GM18505 (cell line): Measurements from ENCODE around the gene TMEM53.

Experiments
- ATAC-seq: cut with Tn5 transposase; IDR thresholded peaks from one replicate; pipeline ENCODE4 v1.9.1; 2021; ENCODE audit not compliant: unreplicated experiment
- POLR2A ChIP-seq: IDR thresholded peaks from 4 replicates; pipeline ENCODE4 v1.6.1; 2011; ENCODE audit warnings: borderline replicate concordance; ENCODE audit not compliant: insufficient read depth, insufficient read length; ENCODE audit errors: extremely low read depth

The TMEM53 gene

GRCh38 chr1:44642925-44643324 lies 31.4 kb downstream of the TMEM53 start:
- ATAC-seq, result no peak

GRCh38 chr1:44642255-44642654 lies 32.0 kb downstream of the TMEM53 start:
- ATAC-seq, result no peak
- no peak for TF ChIP-seq POLR2A

More at GRCh38 chr1:44642925-44643324, 31.4 kb downstream of the TMEM53 start:
- TF ChIP-seq POLR2A, result no peak

DNA sequence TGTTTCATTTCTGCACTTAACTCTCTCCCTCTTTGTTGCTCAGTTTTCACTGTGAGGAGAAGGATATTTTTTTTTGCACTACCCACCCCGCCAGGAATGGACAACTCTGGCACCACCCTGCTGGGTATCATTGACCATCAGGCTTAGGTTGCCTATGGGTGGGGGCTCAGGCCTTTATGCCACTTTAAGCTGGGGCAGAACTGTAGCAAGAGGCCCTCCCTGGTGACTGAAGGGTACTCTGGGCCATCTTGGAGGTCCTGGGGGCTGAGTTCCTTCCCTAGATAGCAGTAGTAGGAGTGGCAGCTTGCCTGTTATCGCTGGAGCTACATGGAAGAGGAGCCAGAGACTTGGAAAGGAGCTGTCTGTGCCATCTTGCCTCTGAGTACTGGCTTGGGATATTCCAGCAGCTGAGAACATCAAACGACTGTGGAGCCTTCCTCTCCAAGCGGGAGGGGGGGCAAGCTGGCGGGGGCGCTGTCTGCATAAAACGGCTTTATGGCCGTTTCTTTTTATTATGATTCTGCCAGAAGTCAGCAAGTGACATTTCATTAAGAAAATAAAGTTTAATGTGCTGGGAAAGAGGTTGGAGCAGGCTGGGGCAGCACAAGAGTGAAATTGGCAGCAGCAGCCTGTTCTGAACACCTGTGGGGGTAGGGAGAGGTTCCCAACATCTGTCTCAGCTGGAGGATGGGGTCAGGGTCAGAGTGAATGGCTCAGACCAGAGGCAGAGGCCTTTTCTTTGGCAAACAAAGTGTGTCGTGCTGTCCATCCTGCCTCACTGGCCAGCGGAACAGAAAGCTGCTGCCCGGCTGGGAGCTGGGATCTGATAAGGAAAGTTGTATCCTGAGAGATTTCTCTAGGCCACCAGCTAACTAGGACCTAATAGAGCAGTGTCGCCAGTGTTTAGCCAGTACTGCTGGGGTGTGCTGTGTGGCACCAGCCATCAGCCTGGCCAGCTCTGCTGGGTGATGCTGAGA lies 32.9 kb downstream of the TMEM53 start:
- ATAC-seq, result no peak
- TF ChIP-seq POLR2A, result no peak

DNA sequence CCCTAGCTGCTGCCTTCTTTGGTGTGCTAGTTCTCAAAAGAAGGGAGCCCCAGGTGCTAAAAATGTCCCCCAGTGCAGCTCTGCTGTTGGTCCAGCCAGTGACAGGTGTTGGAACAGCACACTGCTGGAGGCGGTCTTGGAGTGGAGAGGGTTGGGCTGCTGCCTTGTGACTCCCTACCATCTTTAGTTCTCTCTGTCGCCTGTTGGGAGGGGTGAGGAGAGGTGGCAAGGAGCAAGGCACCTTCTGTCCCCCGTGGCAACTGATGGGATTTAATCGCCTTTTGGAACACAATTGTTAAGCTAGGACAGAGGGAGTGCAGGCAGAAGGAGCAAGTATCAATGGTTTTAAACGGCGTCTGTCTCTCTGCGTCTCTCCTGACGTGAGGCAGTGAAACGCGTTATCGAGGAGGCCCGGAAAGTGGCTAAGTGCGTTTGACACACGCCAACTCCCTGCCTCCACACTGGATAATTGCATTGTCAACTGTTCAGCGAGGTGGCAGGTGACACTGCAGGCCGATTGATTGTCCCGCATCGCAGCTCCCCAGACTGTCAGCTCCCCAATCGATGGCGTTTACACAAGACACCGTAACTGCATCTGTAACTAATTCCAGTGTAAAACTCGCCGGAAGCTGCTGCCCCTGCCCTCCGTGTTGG lies 34.0 kb downstream of the TMEM53 start:
- no peak for TF ChIP-seq POLR2A
- ATAC-seq, result no peak

DNA sequence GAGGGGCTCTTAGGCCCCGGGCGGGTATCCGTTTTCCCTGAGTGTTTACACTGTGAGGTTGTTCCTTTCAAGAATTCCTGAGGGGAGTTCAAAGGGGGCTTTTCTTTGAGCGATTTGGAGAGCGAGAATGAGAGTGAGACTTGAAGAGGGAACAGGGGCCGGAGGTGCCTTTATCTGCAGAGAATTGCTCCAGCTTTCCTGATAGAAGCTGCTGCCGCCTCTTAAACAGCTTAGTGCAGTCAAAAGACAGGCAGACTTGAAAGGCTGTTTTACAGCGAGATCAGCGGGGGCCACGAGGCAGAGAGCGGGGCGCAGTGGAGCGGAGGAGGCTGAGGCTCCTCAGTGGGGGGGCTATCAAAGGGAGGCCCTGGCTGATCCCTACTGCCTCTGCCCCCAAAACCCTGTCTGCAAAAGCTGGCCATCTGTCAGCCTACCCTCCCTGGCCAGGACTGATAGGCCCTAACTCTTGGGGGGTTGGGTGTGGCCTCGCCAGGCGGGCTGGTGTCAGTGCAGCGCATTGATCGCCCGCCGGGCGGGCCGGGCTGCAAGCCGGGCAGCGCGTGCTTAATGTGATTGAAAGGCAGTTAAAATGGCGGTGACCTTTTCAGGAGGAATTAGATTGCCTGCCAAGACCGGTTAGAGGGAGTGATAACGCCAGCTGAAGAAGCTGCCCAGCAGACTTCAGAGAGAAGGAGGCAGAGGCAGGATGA lies 36.4 kb downstream of the TMEM53 start:
- ATAC-seq, result no peak
- TF ChIP-seq POLR2A, result no peak

DNA sequence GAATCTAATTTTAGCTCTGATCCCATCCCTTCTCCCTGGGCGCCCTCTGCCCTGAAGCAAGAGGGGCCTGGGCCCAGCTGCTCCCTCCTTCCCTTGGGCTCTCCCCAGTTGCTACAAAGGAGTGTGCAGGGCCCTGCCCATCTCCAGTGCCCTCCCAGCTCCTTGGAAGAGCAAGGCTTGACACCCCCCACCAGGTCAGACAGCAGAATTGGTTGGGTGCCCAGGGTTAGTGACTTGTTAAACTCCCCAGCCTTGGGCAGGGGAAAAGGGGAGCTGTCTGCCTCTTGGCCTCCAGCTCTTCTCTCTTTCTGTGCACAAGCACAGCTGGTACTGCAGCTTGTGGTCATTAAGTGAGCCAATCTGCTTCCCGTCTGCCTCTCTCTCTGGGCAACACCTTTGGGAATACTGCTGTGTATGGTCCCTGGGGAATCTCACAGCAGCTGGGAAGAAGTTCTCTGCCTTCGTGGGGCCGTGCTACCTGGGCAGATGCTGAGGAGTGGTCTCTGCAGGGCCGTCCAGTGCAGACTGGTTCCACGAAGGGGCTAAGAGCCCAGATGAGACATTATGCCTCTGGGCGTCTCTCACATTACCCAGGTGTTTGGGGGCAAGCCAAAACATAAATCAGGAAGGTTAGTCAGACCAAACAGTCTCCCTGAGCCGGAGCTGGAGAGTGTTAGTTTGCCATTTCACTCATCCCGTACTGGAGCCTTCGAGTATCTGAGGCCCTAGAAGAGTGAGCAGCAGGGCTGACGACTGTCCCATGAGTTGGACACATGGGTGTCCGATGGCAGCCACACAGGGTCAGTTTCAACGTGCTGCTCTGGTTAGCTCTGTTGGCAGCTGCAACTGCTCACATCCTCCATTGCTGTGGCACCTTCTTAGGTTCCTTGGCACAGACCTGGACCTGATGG lies 37.3 kb downstream of the TMEM53 start:
- ATAC-seq, result no peak
- TF ChIP-seq POLR2A, result no peak

- ATAC-seq, result no peak
- no peak for TF ChIP-seq POLR2A
Observed at GRCh38 chr1:44636083-44636687, 38.1 kb downstream of the TMEM53 start.

DNA sequence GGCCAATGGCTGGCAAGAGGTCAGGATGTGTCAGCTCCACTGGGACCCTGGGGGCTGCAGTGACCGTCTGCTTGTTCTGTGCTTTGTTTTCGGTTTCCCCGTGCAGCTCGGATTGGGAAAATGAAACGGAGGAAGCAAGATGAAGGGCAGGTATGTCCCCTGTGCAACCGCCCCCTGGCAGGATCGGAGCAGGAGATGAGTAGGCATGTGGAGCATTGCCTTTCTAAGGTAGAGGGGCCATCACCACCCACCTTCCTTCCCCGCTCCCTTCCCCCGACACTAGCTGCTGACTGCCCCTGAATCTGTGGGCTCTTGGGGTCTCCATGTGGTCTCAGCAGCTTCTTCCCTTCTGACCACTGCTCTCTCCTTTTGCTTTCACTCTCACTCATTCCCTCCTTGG lies 38.8 kb downstream of the TMEM53 start:
- no peak for ATAC-seq

GRCh38 chr1:44634606-44635189 lies 39.6 kb downstream of the TMEM53 start:
- no peak for TF ChIP-seq POLR2A
- ATAC-seq, result no peak

More for the DNA sequence above, 38.8 kb downstream of the TMEM53 start:
- no peak for TF ChIP-seq POLR2A

DNA sequence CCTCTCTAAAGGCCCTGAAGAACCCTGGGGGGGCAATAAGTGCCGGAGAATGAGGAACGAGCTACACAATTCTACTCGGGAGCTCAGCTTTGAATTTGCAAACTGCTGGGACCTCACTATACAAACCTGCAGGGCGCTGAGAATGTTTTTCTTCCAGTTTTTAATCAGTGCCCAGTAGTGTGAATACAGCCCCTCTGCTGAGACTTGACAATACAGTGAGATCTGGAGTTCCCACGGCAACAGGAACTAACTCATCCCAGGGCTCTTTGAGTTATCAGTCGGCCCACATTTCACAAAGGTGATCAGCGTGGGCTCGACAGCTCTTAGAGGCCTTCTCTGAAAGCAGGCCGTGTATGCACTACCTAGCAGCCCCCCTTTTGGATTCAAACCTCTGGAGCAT lies 41.7 kb downstream of the TMEM53 start:
- TF ChIP-seq POLR2A, result no peak
- ATAC-seq, result no peak

DNA sequence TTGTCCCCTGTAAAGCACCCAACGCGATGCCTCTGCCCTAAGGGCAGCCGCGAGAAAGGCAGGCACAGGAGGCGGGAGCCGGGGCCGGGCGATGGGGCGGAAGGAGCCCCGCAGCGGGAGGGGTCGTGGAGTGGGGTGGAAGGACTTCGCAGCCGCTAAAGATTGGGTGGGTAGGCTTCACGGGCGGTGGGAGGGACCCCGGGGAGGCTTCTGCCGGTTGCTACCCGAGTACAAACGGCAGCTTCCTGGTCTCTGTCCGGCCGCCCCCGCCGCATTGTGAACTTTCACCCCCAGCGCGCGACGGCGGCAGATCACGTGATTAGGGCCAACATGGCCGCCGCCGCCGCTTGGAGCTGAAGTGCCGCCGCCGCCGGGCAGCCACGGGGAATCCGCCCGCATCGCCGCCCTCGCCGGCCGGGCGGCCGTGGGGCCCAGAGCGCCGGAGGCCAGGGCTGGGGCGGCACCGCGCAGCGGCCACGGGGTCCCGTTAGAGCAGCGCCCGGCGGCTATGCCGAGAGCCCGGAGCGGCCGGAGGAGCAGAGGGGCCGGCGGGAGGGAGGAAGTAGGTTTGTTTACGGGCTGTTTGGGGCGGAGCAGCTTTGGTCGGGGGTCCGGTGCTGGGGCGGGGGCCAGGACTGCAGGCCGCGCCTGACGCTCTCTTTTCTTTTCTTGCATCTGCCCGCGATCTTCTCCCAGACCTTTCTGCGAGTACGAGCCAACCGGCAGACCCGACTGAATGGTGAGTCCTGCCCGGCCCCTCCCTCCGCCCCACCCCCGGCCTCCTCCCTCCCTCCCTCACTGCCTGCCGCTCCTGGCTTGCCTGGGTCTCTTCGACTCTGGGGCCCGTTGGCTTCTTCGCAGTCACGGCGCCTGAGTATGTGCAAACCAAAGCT lies 42.4 kb downstream of the TMEM53 start:
- peak; percentile 90 for TF ChIP-seq POLR2A
- ATAC-seq, result peak; percentile 68
